Stromal cell of bone marrow (primary cell): ENCODE results near the gene PTPRD.

ENCODE experiments used
- DNase-seq: peaks from one replicate; pipeline ENCODE4 v3.0.0-alpha.2; 2012; ENCODE audit warnings: low read depth

PTPRD gene

DNA sequence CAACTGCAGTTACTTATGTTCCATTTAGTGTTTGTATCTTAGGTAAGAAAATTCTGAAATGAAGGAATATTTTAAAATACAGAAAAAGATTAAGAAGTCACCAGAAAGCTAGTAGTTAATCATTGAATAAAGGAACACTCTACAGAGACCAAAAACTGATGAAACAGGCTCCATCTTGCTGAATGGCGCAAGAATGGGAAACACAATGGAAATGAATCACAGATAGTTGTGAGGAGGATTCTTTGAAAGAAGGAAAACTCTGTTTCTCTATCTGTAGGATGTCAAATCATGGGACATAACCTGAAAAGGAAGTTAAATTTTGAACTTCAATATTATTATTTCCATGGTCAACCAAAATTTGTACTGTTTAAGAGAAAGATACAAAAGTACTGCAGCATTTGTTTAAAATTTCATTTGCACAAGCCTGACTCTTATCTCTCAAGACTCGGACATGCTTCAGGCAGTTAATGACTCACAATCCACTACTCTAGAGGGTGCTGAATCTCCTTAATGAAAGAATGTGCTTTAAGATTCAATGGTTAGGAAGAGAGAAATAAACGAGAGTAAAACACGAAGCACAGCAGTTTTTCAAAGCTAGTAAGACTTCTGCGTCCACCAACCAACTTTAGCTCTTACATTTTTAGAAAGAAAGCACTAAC lies 1748.8 kb downstream of the PTPRD start:
- DNase-seq: no peak

DNA sequence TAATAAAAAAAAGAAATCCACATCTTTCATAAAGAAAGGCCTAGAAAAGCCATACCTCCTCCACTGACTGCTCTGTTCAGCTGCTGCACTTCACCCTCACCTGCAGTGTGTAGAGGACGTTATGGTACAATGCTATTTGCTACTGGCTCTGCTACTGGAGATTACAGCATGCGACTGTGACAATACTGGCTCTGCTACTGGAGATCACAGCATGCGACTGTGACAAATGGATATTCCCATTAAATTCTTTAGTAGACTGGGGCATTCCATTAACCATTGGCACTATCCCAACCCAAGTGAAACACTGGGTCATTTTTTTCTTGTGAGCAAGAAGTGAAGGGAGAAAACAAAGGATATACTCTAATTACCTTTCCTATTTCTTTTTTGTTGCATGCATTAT lies 1749.7 kb downstream of the PTPRD start:
- no peak for DNase-seq

DNA sequence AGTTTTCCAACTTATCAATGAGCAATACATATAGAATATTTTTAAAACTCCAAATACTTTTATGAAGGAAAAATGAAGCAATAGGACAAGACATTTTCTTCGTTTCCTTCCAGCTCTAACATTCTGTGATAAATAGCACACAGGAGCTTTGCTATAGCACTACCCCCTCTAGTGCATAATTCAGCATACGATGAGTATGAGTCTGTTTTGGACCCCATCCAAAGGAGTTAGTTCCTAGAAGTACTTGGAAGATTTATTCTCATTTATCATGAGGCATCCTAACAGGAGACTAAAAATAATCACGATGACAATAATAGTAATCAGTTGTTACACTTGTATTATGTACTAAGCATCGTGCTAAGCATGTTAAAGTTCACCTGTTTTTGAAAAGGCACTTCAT lies 1751.9 kb downstream of the PTPRD start:
- DNase-seq: no peak

DNA sequence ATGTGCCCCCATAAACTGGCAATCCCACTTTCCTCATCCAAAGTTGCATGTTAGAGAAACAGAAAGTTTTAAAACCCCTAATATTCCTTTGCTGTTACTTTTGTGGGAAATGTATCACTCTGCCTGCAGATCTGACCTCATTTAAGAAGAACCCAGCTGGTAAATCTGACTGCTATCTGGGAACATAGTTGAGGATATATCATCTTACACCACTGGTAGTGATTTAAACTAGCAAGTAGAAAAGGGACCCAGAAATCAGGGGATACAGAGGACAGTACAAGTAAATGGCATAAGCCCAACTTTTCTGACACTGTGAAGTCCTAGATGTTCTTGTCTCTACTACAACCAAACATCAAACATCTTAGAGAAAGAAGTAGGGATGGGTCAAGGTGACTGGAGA lies 1752.7 kb downstream of the PTPRD start:
- no peak for DNase-seq

DNA sequence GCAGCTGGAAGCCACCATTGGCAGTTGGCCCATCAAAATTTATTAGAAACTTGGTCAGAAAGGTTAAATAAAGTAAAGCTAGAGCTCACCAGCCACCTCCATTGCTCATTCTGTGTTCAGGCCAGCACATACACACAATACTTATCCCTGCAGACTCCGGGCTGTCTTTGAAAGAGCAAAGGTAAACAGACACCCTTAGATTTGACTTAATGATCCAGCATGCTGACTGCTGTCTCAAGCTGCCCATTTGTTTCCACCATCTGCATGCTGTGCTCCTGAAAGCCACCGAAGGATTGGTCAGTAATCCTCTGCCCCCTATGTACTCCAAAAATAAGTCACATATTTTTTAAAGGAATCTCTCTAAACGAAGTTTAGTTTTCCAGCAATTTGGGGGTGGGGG lies 1753.4 kb downstream of the PTPRD start:
- no peak for DNase-seq

DNA sequence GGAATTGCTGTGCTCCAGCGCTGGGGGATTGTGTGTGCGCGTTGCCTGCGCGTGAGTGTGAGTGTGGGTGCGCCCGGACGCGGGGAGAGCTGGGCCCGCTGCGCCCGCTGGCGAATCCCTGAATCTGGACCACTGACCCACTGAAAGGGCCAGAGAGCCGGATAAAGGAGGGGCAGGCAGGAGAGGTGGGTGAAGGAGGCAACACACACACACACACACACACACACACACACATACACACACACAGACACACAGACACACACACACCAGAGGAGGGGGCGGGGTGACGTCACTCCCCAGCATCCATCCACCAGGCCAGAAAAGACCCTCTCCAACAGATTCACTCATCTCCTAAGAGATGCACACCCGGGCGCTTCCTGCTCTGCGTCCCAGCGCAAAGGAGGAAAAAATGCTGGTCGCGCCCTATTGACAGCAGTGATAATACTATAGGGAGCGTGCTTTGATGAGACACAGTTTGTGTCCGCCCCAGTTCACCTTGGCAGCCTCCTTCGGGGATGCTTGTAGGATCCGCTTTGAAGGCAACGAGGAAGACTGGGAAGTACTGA lies 1754.1 kb downstream of the PTPRD start:
- no peak for DNase-seq

DNA sequence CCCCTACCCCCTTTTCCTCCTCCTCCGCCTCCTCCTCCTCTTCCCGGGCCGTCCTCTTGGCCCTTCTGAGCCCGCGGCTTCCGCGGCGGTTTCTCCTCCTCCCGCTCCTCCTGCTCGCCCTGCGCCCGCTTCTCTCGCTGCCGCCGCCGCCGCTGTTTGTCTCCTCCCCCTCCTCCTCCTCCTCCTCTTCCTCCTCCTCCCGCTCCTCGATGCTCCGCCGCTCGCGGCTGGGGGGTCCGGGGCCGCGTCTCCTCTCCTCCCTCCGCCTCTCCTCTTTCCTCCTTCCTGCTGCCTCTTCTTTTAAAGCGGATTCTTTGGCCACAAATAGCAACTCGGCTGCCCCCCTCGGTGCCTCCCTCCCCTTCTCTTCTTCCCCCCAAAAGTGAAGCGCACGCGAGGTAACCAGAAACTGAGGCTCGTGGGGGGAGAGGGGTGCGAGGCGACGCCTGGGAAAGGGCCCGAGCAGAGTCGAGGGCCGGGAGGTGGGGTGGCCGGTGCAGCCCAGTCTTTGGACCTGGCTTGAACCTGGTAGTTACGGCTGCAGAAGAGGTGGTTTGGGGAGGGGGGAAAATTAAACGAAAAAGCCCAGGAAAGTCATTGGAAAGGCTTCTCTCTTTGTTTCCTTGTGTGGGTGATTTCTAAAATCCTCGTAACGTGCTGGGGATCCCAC lies 1754.7 kb downstream of the PTPRD start:
- DNase-seq: no peak

DNA sequence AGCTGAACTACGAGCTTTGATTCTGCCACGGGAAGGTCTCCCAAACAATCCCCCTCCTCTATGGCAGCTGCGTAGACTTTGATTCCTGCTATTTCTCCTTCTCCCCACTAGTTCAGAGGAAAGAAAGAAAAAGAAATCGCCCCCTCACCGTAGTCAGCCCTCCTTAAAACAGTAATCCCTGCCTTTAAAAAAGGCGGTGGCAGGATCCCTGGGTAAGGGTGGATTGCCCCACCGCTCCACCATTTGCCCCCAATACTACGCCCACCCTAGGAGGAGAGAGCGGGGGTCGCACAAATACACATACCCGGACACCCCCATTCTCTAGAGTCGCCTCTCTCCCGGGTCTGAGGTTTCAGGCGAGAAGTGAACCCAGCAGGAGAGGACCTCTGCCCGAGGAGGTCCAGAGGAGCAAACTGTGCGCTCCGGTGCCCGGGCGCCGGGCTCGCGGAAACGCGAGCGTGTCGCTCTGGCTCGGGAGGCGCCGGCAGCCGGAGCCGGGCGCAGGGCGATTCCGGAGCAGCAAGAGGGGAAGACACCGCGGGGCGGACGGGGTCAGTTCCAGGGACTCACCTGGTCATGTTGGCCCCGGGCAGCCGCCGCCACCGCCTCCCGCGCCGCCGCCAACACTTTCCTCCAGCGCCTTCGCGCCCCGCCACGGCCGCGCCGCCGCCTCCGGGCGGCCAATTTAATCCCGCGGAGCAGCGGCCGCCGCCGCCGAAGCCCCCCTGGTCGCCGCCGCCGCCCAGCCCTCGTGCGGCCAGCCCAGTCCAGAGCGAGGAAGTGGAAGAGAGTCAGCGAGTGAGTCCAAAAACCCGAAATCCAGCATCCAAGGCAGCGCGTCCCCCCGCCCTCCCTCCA lies 1755.5 kb downstream of the PTPRD start:
- no peak for DNase-seq

DNA sequence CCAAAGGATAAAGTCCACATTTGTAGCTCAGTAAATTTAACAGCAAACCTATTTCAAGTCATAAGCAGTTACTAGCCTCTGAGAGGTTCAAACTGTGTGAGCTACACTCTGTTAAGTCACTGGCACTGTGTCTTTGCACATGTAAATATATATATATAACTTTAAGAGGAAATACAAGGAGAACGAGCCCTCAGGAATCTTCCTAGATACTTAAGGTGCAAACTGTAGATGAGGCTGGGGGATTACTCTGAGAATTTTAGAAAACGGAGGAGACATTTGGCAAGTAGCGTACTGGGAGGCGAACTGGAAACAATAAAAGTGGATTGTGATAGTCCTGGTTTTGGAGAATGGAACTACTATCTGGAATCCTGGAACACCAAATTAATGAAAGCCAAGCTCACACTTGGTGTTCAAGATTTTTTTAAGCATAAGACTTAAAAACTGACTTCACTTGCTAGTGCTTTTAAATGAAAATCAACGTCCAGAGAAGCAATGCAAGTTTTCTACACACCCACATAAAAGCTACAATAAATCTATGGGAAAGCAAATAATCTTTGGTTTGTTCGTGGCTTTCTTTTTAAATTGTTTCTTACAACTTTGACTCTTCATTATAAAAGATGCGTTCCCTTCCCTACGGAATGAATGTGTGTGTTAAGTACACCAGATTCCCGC lies 1756.3 kb downstream of the PTPRD start:
- DNase-seq: no peak

DNA sequence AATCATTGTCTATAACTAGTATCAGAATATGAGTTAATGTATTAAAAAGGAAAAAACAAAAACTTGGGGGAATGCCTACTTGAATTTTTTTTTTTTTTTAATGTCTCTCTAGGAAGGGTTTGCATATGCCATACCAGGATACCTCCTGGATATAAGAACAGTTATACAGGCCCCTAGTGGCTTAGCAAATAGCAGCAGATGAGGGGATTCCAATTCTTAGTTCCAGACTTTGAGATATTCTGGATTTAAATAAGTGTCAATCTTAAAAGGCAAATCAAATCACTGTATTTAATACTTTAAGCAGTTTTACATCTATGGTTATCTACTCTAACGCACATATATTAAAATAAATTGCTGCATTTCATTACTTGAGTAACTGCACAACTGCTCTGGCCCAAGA lies 1757.8 kb downstream of the PTPRD start:
- no peak for DNase-seq

DNA sequence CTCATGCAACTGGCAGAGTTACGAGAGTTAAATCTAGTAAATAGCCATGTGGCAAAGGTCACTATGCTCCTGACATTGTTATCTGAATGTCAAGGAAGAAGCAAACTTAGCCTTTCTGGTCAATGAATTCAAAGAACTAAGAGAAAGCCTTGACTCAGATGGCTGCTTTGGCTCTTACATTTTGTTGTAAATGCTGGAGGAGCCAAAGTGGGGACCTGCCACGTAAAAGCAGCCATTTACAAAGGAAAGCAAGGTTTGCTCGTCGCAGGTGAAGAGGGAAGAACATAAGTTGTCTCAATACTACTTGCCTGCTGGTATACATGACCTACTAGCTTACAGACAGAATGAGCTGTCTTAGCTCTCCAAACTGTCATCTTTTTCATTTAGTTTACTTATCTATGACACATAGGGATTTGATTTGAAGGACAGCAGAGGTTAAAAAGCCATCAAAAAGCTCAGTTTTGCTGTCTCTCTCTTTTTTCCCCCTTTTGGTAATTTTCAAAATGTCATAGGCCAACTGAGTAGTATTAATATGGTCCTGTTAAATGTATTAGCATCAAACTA lies 1760.4 kb downstream of the PTPRD start:
- DNase-seq: no peak

DNA sequence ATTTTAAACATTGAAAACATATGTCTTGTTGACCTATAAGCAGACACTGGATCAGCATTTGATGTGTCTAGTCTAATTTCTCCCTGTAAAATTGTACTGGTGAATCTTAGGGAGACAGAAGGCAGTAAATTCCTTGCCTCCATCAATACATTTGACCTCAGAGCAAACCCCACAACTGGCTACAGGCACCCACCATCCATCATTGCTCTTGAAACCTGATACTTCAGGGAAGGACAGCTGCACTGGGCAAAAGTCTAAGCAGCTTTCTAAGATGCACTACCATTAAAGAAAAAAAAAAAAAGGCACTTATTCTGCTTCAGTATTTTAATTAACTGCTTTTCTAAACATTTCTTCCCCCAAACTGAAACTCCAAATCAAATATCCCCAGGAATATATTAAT lies 1761.9 kb downstream of the PTPRD start:
- DNase-seq: no peak

DNA sequence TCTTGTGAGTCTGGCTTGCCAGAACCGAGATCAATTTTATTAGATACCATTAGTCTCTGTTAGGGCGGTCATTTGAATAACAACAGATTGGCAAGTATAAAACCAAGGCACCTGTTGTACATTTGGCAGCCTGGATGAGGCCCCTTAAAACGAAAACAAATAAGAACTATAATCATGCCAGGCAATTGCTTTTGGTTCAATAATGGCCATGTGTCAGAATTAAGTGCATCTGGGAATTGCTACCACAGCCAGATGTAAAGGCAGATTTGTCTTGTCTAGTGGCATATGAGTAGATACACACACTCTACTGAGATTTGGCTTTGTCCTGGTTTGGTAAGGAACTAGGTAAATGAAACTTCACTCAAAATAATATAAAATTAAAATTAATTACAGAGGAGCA lies 1767.0 kb downstream of the PTPRD start:
- DNase-seq: no peak

DNA sequence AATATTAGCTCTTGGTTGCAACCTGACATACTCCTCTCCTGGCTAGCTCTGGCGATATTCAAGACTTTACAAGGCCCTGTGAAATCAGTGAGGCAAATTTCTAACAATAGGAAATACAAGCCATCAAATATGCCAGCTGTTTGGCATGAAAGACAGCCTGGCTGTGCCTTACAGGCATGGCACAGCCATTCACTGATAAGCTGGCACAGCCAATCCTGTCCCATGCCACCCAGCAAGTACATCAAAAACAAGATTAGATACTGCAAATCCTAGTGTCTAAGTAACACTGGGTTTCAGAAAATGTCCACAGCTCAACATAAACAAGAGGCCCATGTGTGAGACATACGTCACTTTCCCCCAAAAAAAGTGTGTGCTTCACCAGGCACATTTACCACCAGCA lies 1767.4 kb downstream of the PTPRD start:
- DNase-seq: no peak

DNA sequence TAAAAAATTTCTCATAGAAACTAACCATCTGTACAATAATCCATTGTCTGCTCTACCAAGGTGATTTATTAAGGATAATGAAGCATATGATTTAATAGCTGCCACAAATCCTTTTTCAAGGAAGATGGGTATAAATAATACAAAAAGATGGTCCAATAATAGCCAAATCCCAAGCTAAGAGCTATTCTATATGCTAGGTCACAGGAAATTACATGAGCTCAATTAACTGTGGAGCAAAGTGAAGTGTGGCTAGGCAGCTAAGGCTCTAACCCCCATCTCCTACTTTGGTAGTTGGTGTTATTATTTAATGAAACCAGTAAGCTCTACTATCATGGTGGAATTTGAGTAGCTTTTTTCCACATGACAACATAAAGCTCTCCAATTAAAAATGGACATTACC lies 1768.3 kb downstream of the PTPRD start:
- no peak for DNase-seq

DNA sequence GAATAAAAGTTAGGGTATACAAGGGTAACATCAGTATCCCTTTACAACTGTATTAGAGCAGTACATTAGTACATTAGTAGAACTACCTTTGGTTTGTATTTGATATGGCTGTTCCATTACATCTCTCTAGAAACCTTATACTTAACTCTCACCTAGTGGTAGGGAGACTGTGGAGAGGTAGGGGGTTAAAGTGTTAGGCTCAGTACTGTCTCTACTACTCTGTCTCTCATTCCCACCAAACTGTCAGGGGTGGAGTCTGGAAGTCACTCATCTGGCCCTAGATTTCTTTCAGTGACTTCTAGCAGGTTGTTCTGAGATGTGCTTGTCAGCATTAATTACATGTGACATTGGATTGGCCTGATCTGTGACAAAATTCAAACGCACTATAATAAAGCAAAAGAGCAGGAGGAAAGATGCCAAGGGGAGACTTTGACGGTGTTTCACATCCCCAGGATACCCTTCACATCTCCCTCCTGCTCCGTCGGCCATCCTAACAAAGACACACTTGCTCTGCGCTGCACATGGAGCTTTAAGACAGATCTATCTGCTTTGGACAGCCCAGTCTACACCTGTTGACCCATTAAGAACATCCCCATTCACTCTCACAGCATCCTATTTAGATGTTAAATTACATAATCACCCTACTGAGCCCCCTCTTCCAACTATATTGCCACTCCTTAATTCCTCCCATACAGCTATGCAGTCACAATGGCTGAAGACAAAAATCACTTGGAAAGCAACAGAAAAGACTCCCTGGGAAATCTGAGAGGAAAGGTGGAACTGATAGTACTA lies 1770.2 kb downstream of the PTPRD start:
- DNase-seq: no peak

DNA sequence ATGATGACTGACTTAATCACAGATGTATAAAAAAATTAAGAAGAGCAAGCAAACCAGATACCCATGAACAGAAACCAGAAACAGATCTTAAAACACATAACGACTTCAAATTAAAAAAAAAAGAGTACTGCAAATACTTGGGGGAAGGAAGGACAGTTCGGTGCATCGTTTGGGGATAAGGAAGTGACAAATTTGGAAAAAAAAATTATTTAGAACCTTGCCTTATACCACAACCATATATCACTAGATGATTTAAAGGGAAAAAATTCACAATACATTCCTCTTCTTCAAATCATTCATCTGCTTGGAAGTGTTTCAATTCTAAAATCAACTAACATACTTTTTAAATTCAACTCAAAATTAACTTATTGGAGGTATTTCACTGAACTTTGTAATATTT lies 1774.7 kb downstream of the PTPRD start:
- no peak for DNase-seq

DNA sequence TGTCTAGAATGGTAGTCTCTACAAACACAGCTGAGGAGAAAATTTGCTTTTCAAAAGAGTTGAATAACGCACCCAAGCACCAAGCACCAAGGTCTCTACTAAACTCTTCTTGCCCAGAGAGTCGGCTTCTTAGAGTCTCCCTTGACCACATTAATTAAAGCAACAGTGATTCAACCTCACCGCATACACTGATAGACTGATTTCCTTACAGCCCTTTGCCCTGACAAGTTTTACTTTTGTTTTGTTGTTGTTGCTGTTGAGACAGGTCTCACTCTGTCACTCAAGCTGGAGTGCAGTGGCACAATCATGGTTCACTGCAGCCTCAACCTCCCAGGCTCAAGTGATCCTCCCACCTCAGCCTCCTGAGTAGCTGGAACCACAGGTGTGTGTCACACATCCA lies 1777.5 kb downstream of the PTPRD start:
- DNase-seq: no peak

DNA sequence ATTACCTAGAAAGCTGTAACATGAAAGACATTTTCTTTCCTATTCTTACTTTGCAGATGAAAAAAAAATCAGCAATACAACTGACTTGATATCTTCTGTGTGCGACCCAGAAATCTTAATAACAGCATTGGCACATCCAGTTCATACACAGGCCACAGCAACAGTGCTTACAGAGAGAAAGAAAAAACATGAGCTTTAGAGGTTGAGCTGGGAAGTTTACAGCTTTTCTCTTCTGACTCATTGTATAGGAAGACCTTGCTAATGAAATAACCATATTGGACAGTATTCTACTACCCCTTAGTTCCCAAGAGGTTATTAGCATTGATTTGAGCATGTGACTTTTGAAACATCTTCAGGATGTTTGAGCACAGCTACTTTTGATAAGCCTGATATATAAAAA lies 1779.8 kb downstream of the PTPRD start:
- no peak for DNase-seq

DNA sequence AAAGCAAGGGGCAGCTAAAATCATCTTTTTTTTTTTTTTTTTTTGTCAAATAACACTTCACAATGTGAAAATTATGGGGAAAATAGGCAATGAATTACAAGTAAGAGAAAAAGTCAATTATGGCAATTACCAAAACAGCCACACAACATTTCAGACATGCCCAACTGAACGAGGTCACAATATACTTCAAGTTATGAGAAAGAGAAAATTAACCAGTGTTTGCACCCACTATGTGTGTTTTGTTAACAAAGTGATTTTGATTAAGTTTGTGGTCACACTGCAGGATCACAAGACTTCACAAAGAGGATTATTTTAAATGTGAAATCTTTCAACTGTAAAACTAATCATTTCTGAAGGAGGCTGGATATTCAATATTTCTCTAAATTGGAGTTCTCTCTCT lies 1780.4 kb downstream of the PTPRD start:
- no peak for DNase-seq

DNA sequence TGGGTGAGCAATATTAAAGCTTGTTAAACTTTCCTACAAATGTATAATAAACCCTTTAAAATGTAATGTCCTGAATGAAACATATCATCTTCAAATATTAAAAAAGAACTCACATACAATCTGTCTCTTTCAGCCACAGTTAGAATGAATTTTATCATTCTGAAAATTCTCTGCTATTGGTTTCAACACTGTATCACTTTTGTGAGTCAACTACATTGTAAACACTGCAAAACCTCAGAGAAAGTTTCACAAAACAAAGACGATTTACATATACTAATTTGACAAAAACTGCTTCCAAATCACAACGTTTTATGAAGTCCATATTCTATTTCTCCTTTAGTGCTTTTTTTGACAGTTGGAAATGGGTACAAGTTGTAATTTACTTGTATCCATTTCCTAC lies 1781.2 kb downstream of the PTPRD start:
- no peak for DNase-seq
